ENCODE data around the gene ACTRT2. TPM values are rescaled to one million over a fixed set of nuclear protein-coding genes. Genes with fewer than 3 reads are reported as not detected.

ACTRT2 gene
- total RNA-seq, 1 donor from 2014 or later: not detected

- Mint-ChIP-seq H3K27me3 (ENCODE audit: unreplicated experiment) (no peaks in the 10 kb centered on the region), H3K4me1 (ENCODE audit: unreplicated experiment) (no peaks in the 10 kb centered on the region), H3K9me3 (ENCODE audit: unreplicated experiment) (no peaks in the 10 kb centered on the region), H3K36me3 (ENCODE audit: unreplicated experiment) (no peaks in the 10 kb centered on the region), H3K4me3 (ENCODE audit: unreplicated experiment) (no peak overlapping the region), H3K27ac (ENCODE audit: unreplicated experiment) (no peak overlapping the region)
- TF ChIP-seq, protein P1, sequence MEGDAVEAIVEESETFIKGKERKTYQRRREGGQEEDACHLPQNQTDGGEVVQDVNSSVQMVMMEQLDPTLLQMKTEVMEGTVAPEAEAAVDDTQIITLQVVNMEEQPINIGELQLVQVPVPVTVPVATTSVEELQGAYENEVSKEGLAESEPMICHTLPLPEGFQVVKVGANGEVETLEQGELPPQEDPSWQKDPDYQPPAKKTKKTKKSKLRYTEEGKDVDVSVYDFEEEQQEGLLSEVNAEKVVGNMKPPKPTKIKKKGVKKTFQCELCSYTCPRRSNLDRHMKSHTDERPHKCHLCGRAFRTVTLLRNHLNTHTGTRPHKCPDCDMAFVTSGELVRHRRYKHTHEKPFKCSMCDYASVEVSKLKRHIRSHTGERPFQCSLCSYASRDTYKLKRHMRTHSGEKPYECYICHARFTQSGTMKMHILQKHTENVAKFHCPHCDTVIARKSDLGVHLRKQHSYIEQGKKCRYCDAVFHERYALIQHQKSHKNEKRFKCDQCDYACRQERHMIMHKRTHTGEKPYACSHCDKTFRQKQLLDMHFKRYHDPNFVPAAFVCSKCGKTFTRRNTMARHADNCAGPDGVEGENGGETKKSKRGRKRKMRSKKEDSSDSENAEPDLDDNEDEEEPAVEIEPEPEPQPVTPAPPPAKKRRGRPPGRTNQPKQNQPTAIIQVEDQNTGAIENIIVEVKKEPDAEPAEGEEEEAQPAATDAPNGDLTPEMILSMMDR (IDR thresholded peaks at IDR 0.05): no peak
- peak; percentile 83 for DNase-seq (ENCODE audit: extremely low spot score, unreplicated experiment)
Measured at GRCh38 chr1:3030663-3031381, 9.6 kb downstream of the ACTRT2 start.

DNA sequence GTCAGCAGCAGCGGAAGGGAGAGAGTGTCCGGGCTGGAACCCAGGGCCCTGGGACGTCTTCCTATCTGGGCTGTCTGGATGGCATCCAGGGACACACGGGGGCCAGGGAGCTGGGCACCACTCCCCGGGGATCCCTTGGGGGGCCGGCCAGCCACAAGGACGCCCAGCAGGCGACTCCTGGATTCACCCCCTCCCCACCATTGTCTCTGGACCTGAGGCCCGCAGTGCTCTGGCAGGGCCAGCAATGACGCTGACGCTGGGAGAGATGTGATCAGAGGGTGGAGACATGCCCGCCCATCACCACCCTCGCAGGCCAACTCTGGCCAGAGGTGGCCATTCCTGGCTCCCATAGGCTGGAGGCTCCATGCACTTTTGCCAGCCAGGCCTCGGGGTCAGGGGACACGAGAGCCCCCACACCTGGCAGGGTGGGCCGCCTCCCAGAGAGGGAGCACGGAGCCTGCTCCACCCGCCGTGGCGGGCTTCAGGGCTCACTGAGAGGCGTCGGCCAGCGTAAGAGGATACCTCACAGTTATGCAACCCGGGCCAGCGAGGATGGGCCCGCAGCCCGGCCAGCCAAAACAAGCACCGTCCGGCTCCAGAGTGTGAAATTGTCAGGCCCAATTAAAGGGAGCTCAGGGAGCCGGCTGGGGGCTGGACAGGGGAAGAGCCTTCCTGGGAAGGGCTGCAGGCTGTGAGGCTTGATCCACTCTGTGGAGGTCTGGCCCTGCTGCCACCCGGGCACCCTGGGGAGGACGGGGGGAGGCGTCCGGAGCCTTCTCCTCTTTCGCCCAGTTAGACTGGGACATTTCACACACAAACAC, 10.3 kb downstream of the ACTRT2 start:
- Mint-ChIP-seq H3K4me1 (ENCODE audit: unreplicated experiment) (no peaks in the 10 kb centered on the region), H3K9me3 (ENCODE audit: unreplicated experiment) (no peaks in the 10 kb centered on the region), H3K27me3 (ENCODE audit: unreplicated experiment) (no peaks in the 10 kb centered on the region), H3K4me3 (ENCODE audit: unreplicated experiment) (no peak overlapping the region), H3K36me3 (ENCODE audit: unreplicated experiment) (no peaks in the 10 kb centered on the region), H3K27ac (ENCODE audit: unreplicated experiment) (no peak overlapping the region)
- DNase-seq (ENCODE audit: extremely low spot score, unreplicated experiment): peak; percentile 84
- TF ChIP-seq, protein P1 (IDR thresholded peaks at IDR 0.05): no peak

DNA sequence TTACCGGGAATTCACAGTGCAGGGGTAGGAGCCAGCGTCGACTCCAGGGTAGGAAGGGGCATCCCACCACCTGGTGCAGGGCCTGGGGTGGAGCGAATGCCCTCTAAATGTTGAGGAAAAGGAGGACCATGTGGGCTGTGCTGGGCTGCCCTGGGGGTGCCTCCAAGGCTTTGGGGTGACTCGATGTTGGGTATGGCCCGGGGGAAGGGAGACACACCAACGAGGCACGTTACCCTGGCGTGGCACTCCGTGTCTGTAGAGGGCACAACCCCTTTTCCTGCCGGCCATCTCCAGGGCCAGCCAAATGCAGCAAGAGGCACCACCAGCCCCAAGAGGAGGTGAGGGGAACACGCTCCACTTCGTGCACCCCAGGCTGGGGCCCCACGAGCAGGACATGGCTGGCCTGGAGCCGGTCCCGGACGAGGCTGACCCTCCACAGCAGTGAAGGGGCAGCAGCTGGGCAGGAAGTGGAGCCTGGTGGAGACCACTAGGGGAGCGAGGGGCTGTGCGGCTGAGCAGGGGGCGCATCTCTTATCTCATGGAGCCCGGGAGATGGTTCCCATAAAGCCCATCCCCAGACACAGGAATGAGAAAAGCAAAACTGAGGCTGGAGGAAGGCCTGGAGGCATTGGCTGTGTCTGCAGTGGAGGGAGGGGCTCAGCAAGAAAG, 11.2 kb downstream of the ACTRT2 start:
- TF ChIP-seq, protein P1 (IDR thresholded peaks at IDR 0.05): no peak
- H3K4me3 Mint-ChIP-seq (ENCODE audit: unreplicated experiment): no peak overlapping the region
- H3K27me3 Mint-ChIP-seq (ENCODE audit: unreplicated experiment): no peaks in the 10 kb centered on the region
- H3K4me1 Mint-ChIP-seq (ENCODE audit: unreplicated experiment): no peaks in the 10 kb centered on the region
- no peaks in the 10 kb centered on the region for H3K36me3 Mint-ChIP-seq (ENCODE audit: unreplicated experiment)
- DNase-seq (ENCODE audit: extremely low spot score, unreplicated experiment): peak; percentile 79
- no peak overlapping the region for H3K27ac Mint-ChIP-seq (ENCODE audit: unreplicated experiment)
- no peaks in the 10 kb centered on the region for H3K9me3 Mint-ChIP-seq (ENCODE audit: unreplicated experiment)

GRCh38 chr1:3033040-3033789, 11.9 kb downstream of the ACTRT2 start:
- peak; percentile 80 for DNase-seq (ENCODE audit: extremely low spot score, unreplicated experiment)
- H3K4me1 Mint-ChIP-seq (ENCODE audit: unreplicated experiment): no peaks in the 10 kb centered on the region
- TF ChIP-seq, protein P1 (IDR thresholded peaks at IDR 0.05): no peak
- H3K27me3 Mint-ChIP-seq (ENCODE audit: unreplicated experiment): peaks cover 3% of the 10 kb centered on the region
- no peaks in the 10 kb centered on the region for H3K9me3 Mint-ChIP-seq (ENCODE audit: unreplicated experiment)
- H3K4me3 Mint-ChIP-seq (ENCODE audit: unreplicated experiment): no peak overlapping the region
- H3K36me3 Mint-ChIP-seq (ENCODE audit: unreplicated experiment): no peaks in the 10 kb centered on the region
- H3K27ac Mint-ChIP-seq (ENCODE audit: unreplicated experiment): no peak overlapping the region
